ENCODE data around the gene SEMA3E.

SEMA3E gene

GRCh38 chr7:83534488-83534887 is 114.5 kb downstream of the SEMA3E start:
- Histone ChIP-seq H3K4me3 (replicated peaks; ENCODE audit: insufficient read depth, low read length) (no peak overlapping the region), H3K27ac (replicated peaks) (no peak overlapping the region), H3K27me3 (ENCODE audit: insufficient read depth, poor library complexity, severe bottlenecking) (no peaks in the 10 kb centered on the region)
- DNase-seq (ENCODE audit: low read depth in 1 of 2, low spot score in 1 of 2) = no peak
- no peak for TF ChIP-seq POLR2AphosphoS5 (IDR thresholded peaks at IDR 0.05; ENCODE audit: low read depth)
- TF ChIP-seq REST (IDR thresholded peaks at IDR 0.05; ENCODE audit: insufficient replicate concordance, low read depth) = no peak
- no peak for TF ChIP-seq SPI1 (IDR thresholded peaks at IDR 0.05; ENCODE audit: borderline replicate concordance, low read depth)
- TF ChIP-seq GABPA (IDR thresholded peaks at IDR 0.05; ENCODE audit: low read depth) = no peak
- no peak for TF ChIP-seq CTCF (IDR thresholded peaks at IDR 0.05; ENCODE audit: insufficient read depth, low read length)

DNA sequence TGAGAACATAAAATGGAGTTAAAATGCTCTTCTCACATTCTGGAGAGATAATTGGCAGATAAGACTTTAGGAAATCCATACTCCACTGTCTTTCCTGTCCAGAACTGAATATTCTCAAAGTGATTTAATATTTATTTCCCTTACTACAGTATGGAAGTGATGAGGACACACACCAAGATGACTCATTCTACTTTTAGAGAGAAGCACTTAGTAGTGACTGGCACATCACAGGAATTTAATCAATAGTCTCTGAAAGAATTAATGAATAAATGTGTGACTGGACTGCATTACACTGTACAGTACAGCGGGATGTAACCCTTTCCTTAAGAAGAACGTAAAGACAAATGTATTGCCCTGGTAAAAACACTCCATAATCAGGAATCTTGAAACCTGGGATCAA is 116.7 kb downstream of the SEMA3E start:
- DNase-seq (ENCODE audit: low read depth in 1 of 2, low spot score in 1 of 2) = no peak
- Histone ChIP-seq H3K27ac (replicated peaks) (no peak overlapping the region), H3K27me3 (ENCODE audit: insufficient read depth, poor library complexity, severe bottlenecking) (no peaks in the 10 kb centered on the region), H3K4me3 (replicated peaks; ENCODE audit: insufficient read depth, low read length) (no peak overlapping the region)
- TF ChIP-seq SPI1 (IDR thresholded peaks at IDR 0.05; ENCODE audit: borderline replicate concordance, low read depth) (no peak), CTCF (IDR thresholded peaks at IDR 0.05; ENCODE audit: insufficient read depth, low read length) (no peak), GABPA (IDR thresholded peaks at IDR 0.05; ENCODE audit: low read depth) (no peak), POLR2AphosphoS5 (IDR thresholded peaks at IDR 0.05; ENCODE audit: low read depth) (no peak), REST (IDR thresholded peaks at IDR 0.05; ENCODE audit: insufficient replicate concordance, low read depth) (no peak)

GRCh38 chr7:83531766-83532165 is 117.2 kb downstream of the SEMA3E start:
- no peak for DNase-seq (ENCODE audit: low read depth in 1 of 2, low spot score in 1 of 2)
- Histone ChIP-seq H3K4me3 (replicated peaks; ENCODE audit: insufficient read depth, low read length) (no peak overlapping the region), H3K27me3 (ENCODE audit: insufficient read depth, poor library complexity, severe bottlenecking) (no peaks in the 10 kb centered on the region), H3K27ac (replicated peaks) (no peak overlapping the region)
- no peak for TF ChIP-seq REST (IDR thresholded peaks at IDR 0.05; ENCODE audit: insufficient replicate concordance, low read depth)
- TF ChIP-seq POLR2AphosphoS5 (IDR thresholded peaks at IDR 0.05; ENCODE audit: low read depth) = no peak
- TF ChIP-seq CTCF (IDR thresholded peaks at IDR 0.05; ENCODE audit: insufficient read depth, low read length) = no peak
- TF ChIP-seq GABPA (IDR thresholded peaks at IDR 0.05; ENCODE audit: low read depth) = no peak
- no peak for TF ChIP-seq SPI1 (IDR thresholded peaks at IDR 0.05; ENCODE audit: borderline replicate concordance, low read depth)
